ENCODE data around the gene LAGE3. TPM values are rescaled to one million over a fixed set of nuclear protein-coding genes. Genes with fewer than 3 reads are reported as not detected.

LAGE3 gene
- total RNA-seq, 4 donors from 2014 or later, result 3.0 to 28.4 (median 23.3) TPM; not detected in 1

GRCh38 chrX:154443992-154444754 lies 34.9 kb downstream of the LAGE3 start, which contains the start of gene FAM50A:
Gene FAM50A, plus strand, starts transcription at chrX:154444141. Its CDS starts 95 bp downstream, at chrX:154444236.
- Histone ChIP-seq H3K27me3 (no peaks in the 10 kb centered on the region), H3K27ac (peak within 1 kb of the TSS; percentile 84 to 89 (median 87)), H3K4me3 (peak within 1 kb of the TSS; percentile 53 to 68 (median 60)), H3K4me1 (peaks cover 0 to 17% (median 8%) of the 10 kb centered on the region in 4 donors), H3K9me3 (no peaks in the 10 kb centered on the region), H3K36me3 (no peaks in the 10 kb centered on the region)
- 55% methylated on average over 28 of the region's 94 CpGs; no CpG with 5 or more reads in 1 of the 2 donors for WGBS, 2 donors (ENCODE audit: low coverage in 1 of 2)
- DNase-seq, result peak; percentile 86
- in situ Hi-C loops (cut with MboI; ENCODE audit: low pct_ligation_motif_present in 1 of 4, low pct_unique_long_range_greater_than_20kb in 1 of 4, low sequenced_read_pairs in 3 of 4), result no loop called here
- intact Hi-C loops (cut with DNase I; ENCODE audit: low total_unique reads), result loop anchor here (5.0 kb wide), 1 partner anchor 1303 kb away; no protein-coding TSS in a partner anchor
- TF ChIP-seq EP300 (IDR thresholded peaks at IDR 0.05; ENCODE audit: low read depth), result no peak
- peak in 1 of 3 donors; percentile 24 for TF ChIP-seq POLR2AphosphoS5 (IDR thresholded peaks at IDR 0.05)
- TF ChIP-seq CTCF (IDR thresholded peaks at IDR 0.05), result peak in 1 of 5 experiments; percentile 18
- TF ChIP-seq POLR2A (IDR thresholded peaks at IDR 0.05), result no peak

GRCh38 chrX:154443479-154443910 lies 35.6 kb downstream of the LAGE3 start:
- Histone ChIP-seq H3K27me3 (no peaks in the 10 kb centered on the region), H3K4me1 (peaks cover 2 to 21% (median 8%) of the 10 kb centered on the region in 4 donors), H3K36me3 (no peaks in the 10 kb centered on the region), H3K27ac (peak overlapping the region; percentile 84 to 89 (median 86)), H3K4me3 (peak overlapping the region in 3 of 4 donors; percentile 53 to 68 (median 65)), H3K9me3 (no peaks in the 10 kb centered on the region)
- WGBS, 2 donors (ENCODE audit: low coverage in 1 of 2), result 51% methylated on average over 10 of the region's 10 CpGs; no CpG with 5 or more reads in 1 of the 2 donors
- TF ChIP-seq CTCF (IDR thresholded peaks at IDR 0.05) (no peak), POLR2AphosphoS5 (IDR thresholded peaks at IDR 0.05) (no peak), POLR2A (IDR thresholded peaks at IDR 0.05) (no peak), EP300 (IDR thresholded peaks at IDR 0.05; ENCODE audit: low read depth) (no peak)
- in situ Hi-C loops (cut with MboI; ENCODE audit: low pct_ligation_motif_present in 1 of 4, low pct_unique_long_range_greater_than_20kb in 1 of 4, low sequenced_read_pairs in 3 of 4), result no loop called here
- DNase-seq, result no peak
- intact Hi-C loops (cut with DNase I; ENCODE audit: low total_unique reads), result loop anchor here (5.0 kb wide), 1 partner anchor 1304 kb away; no protein-coding TSS in a partner anchor

DNA sequence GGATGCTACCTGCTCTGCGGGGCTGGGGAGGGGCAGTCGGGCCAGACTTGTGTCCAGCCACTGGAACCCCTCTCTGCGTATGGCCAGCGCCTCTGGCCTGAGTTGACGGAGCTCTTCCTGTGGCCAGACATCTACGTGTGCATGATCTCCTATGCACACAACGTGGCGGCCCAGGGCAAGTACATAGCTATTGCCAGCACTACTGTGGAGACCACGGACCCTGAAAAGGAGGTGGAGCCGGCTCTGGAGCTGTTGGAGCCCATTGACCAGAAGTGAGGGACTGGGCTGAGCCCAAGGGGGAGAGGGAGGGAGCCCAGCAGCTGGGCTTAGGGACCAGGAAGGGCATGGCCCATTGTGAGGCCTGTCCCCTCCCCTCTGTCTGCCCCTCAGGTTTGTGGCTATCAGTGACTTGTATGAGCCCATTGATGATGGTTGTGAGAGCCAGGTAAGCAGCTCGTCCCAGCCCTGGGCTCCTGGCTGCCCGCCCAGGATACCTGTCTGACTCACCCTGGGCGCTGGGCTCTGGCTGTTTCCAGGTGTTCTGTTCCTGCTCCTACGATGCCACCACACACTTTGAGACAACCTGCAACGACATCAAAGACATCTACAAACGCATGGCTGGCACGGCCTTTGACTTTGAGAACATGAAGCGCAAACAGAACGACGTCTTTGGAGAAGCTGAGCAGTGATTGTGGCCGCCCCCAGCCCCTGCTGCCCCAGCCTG lies 36.9 kb downstream of the LAGE3 start:
- Histone ChIP-seq H3K27me3 (no peaks in the 10 kb centered on the region), H3K36me3 (no peaks in the 10 kb centered on the region), H3K9me3 (no peaks in the 10 kb centered on the region), H3K27ac (no peak overlapping the region), H3K4me1 (peaks cover 3 to 30% (median 13%) of the 10 kb centered on the region in 4 donors), H3K4me3 (no peak overlapping the region)
- 84% methylated on average over 21 of the region's 21 CpGs; no CpG with 5 or more reads in 1 of the 2 donors for WGBS, 2 donors (ENCODE audit: low coverage in 1 of 2)
- no peak for DNase-seq
- TF ChIP-seq EP300 (IDR thresholded peaks at IDR 0.05; ENCODE audit: low read depth) (no peak), POLR2AphosphoS5 (IDR thresholded peaks at IDR 0.05) (no peak), CTCF (IDR thresholded peaks at IDR 0.05) (no peak), POLR2A (IDR thresholded peaks at IDR 0.05) (no peak)
- intact Hi-C loops (cut with DNase I; ENCODE audit: low total_unique reads), result loop anchor here (5.0 kb wide), 1 partner anchor 1305 kb away; no protein-coding TSS in a partner anchor
- in situ Hi-C loops (cut with MboI; ENCODE audit: low pct_ligation_motif_present in 1 of 4, low pct_unique_long_range_greater_than_20kb in 1 of 4, low sequenced_read_pairs in 3 of 4), result no loop called here

DNA sequence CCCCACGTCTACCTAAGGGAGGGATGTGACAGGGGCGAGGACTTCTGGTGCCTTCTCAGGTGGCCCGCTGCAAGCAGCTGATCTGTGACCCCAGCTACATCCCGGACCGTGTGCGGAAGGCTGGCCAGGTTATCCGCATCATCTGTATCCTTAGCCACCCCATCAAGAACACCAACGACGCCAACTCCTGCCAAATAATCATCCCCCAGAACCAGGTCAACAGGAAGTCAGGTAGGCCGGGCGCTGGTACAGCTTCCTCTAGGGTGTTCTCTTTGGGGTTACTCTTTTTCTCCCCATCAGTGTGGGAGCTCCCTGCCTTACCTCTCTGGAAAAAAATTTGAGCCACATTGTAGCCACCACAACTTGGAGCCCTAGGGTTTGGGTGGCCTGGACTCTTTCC lies 37.5 kb downstream of the LAGE3 start:
- no peak overlapping the region for H3K4me3 ChIP-seq
- H3K36me3 ChIP-seq, result no peaks in the 10 kb centered on the region
- TF ChIP-seq EP300 (IDR thresholded peaks at IDR 0.05; ENCODE audit: low read depth) (no peak), POLR2AphosphoS5 (IDR thresholded peaks at IDR 0.05) (no peak), CTCF (IDR thresholded peaks at IDR 0.05) (no peak), POLR2A (IDR thresholded peaks at IDR 0.05) (no peak)
- no peak for DNase-seq
- intact Hi-C loops (cut with DNase I; ENCODE audit: low total_unique reads) (loop anchor here (5.0 kb wide), 1 partner anchor 1306 kb away; no protein-coding TSS in a partner anchor), in situ Hi-C loops (cut with MboI; ENCODE audit: low pct_ligation_motif_present in 1 of 4, low pct_unique_long_range_greater_than_20kb in 1 of 4, low sequenced_read_pairs in 3 of 4) (no loop called here)
- 91% methylated on average over 11 of the region's 11 CpGs; no CpG with 5 or more reads in 1 of the 2 donors for WGBS, 2 donors (ENCODE audit: low coverage in 1 of 2)
- H3K9me3 ChIP-seq, result no peaks in the 10 kb centered on the region
- peaks cover 3 to 30% (median 13%) of the 10 kb centered on the region in 4 donors for H3K4me1 ChIP-seq
- no peaks in the 10 kb centered on the region for H3K27me3 ChIP-seq
- no peak overlapping the region for H3K27ac ChIP-seq
